ENCODE measurements around the gene LYZL1.

The LYZL1 gene

GRCh38 chr10:29259498-29259897, 29.4 kb upstream of the LYZL1 start:
- H3K27me3 ChIP-seq (ENCODE audit: insufficient read depth, poor library complexity, severe bottlenecking), result no peaks in the 10 kb centered on the region
- no peak for TF ChIP-seq GABPA (IDR thresholded peaks at IDR 0.05; ENCODE audit: low read depth)
- no peak for TF ChIP-seq POLR2AphosphoS5 (IDR thresholded peaks at IDR 0.05; ENCODE audit: low read depth)
- no peak for TF ChIP-seq CTCF (IDR thresholded peaks at IDR 0.05; ENCODE audit: insufficient read depth, low read length)
- no peak for TF ChIP-seq REST (IDR thresholded peaks at IDR 0.05; ENCODE audit: insufficient replicate concordance, low read depth)
- TF ChIP-seq SPI1 (IDR thresholded peaks at IDR 0.05; ENCODE audit: borderline replicate concordance, low read depth), result no peak
- H3K4me3 ChIP-seq (replicated peaks; ENCODE audit: insufficient read depth, low read length), result no peak overlapping the region
- H3K27ac ChIP-seq (replicated peaks), result no peak overlapping the region
- no peak for DNase-seq (ENCODE audit: low read depth in 1 of 2, low spot score in 1 of 2)

GRCh38 chr10:29263506-29263905, 25.4 kb upstream of the LYZL1 start:
- TF ChIP-seq POLR2AphosphoS5 (IDR thresholded peaks at IDR 0.05; ENCODE audit: low read depth) (no peak), CTCF (IDR thresholded peaks at IDR 0.05; ENCODE audit: insufficient read depth, low read length) (no peak), SPI1 (IDR thresholded peaks at IDR 0.05; ENCODE audit: borderline replicate concordance, low read depth) (no peak), GABPA (IDR thresholded peaks at IDR 0.05; ENCODE audit: low read depth) (no peak), REST (IDR thresholded peaks at IDR 0.05; ENCODE audit: insufficient replicate concordance, low read depth) (no peak)
- DNase-seq (ENCODE audit: low read depth in 1 of 2, low spot score in 1 of 2), result no peak
- no peak overlapping the region for H3K4me3 ChIP-seq (replicated peaks; ENCODE audit: insufficient read depth, low read length)
- H3K27ac ChIP-seq (replicated peaks), result no peak overlapping the region
- no peaks in the 10 kb centered on the region for H3K27me3 ChIP-seq (ENCODE audit: insufficient read depth, poor library complexity, severe bottlenecking)

- no peaks in the 10 kb centered on the region for H3K27me3 ChIP-seq (ENCODE audit: insufficient read depth, poor library complexity, severe bottlenecking)
- no peak overlapping the region for H3K4me3 ChIP-seq (replicated peaks; ENCODE audit: insufficient read depth, low read length)
- no peak overlapping the region for H3K27ac ChIP-seq (replicated peaks)
- no peak for DNase-seq (ENCODE audit: low read depth in 1 of 2, low spot score in 1 of 2)
- no peak for TF ChIP-seq CTCF (IDR thresholded peaks at IDR 0.05; ENCODE audit: insufficient read depth, low read length)
- no peak for TF ChIP-seq POLR2AphosphoS5 (IDR thresholded peaks at IDR 0.05; ENCODE audit: low read depth)
- no peak for TF ChIP-seq REST (IDR thresholded peaks at IDR 0.05; ENCODE audit: insufficient replicate concordance, low read depth)
- TF ChIP-seq SPI1 (IDR thresholded peaks at IDR 0.05; ENCODE audit: borderline replicate concordance, low read depth), result no peak
- no peak for TF ChIP-seq GABPA (IDR thresholded peaks at IDR 0.05; ENCODE audit: low read depth)
These were observed 23.6 kb upstream of the LYZL1 start for GRCh38 chr10:29265210-29265768.

All from HL-60 (cell line).